CD4-positive, alpha-beta T cell treated with Interleukin-6 at 100 ng/mL for 8 hours (primary cell): ENCODE data around the gene EGFR.
"Not testable (repeated sequence)": the region's sequence is repeated elsewhere in the genome, so short reads cannot be mapped to it uniquely, and the experiment has no call there.

Source experiments
- DNase-seq: peaks from one replicate; pipeline ENCODE4 v3.0.0-alpha.2; 2020; ENCODE audit warnings: mixed read lengths, low spot score

EGFR gene

DNA sequence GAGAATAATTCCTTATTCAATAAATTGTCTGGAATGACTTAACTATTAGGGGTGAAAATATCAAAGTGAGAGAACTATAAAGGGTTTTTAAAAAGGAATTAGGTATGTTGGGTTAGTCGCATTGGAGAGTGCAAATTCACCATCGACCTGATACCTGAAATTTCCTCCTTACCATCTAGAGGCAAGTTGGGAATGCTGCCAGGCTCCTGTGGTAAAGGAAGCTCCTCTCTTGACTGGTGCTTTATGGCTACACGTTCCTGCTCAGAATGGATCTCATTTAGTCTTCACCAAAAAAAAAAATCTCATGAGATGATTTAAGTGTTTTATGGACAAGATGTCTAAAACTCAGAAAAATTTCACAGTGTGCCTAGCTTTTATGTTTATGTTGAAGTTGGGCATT lies 129.8 kb downstream of the EGFR start:
- DNase-seq, result no peak

GRCh38 chr7:55149001-55149400 lies 130.2 kb downstream of the EGFR start:
- no peak for DNase-seq

DNA sequence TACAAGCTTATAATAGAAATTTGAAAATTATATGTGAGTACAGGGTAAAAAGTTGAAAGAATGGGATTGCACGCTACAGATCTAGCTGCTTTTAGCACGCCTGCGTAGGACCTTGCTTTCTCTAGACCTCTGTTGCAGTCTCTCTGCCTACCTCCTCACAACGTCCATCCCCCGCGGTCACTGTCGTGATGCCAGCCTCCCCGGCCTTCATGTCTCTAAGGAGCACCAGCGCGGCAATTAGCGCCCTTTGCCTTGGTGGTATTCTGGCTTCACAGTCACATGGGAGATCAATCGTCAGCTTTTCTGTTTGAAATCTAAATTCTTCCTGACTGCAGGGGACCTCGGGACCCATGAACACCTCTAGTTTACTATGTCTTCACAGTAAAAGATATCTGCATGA lies 131.3 kb downstream of the EGFR start:
- no peak for DNase-seq

- no peak for DNase-seq
Measured at GRCh38 chr7:55150709-55151451, 132.1 kb downstream of the EGFR start.

- no peak for DNase-seq
Measured at GRCh38 chr7:55152516-55152915, 133.7 kb downstream of the EGFR start.

DNA sequence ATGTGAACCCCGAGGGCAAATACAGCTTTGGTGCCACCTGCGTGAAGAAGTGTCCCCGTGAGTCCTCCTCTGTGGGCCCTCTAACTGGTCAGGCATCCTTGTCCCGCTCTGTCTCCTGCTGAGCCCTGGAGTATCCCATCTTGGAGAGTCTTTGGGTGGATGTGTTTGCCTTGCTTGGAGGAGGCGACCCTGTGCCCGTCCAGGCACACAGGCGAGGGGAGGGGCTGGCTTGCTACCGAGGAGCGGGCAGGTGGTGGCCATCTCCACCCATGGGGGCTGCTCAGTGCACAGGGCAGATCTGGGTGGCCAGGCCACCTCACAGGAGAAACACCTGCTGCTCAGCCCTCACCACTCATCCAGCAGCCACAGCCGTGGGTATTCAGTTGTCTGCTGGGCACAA lies 135.3 kb downstream of the EGFR start:
- DNase-seq, result no peak

DNA sequence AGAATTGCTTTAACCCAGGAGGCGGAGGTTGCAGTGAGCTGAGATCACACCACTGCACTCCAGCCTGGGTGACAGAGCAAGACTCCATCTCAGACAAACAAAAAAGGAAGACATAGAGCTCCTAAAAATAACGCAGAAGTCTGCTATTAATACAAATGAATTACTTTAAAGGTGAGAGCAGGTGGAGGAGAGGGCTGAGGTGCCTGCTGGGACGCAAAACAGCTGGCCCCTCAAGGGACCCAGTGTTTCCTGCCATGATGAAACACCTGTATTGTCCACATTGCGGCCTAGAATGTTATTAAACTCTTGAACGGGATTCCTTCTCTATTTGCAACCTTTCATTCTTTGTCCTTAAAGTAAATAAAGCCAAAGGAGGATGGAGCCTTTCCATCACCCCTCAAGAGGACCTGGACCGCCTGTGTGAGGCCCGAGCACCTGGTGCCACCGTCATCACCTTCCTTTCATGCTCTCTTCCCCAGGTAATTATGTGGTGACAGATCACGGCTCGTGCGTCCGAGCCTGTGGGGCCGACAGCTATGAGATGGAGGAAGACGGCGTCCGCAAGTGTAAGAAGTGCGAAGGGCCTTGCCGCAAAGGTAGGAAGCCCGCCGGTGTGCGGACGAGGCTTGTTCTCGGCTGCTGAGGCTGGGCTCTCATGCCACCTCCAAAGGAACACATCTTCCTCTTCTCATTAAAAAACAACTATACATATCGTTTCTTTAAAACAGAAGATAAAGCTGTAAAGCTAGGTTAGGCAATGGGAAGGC lies 136.7 kb downstream of the EGFR start:
- DNase-seq, result no peak

GRCh38 chr7:55156919-55157763 lies 138.3 kb downstream of the EGFR start:
- DNase-seq, result no peak

DNA sequence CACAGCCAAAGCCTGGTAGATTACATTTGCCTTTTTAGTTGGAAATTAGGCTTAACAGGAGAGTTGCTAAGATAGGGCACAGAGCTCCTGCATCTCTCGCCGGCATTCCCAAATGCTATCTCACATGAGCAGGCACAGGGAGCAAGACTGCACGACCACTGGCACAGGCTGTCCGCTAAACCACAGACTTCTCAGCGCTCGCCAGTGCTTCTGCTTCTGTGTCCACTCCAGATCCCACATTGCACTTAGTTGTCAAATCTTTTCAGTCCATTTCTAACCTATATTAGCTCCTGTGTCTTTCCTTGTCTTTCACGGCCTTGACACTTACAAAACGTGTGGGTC lies 138.9 kb downstream of the EGFR start:
- DNase-seq, result no peak

DNA sequence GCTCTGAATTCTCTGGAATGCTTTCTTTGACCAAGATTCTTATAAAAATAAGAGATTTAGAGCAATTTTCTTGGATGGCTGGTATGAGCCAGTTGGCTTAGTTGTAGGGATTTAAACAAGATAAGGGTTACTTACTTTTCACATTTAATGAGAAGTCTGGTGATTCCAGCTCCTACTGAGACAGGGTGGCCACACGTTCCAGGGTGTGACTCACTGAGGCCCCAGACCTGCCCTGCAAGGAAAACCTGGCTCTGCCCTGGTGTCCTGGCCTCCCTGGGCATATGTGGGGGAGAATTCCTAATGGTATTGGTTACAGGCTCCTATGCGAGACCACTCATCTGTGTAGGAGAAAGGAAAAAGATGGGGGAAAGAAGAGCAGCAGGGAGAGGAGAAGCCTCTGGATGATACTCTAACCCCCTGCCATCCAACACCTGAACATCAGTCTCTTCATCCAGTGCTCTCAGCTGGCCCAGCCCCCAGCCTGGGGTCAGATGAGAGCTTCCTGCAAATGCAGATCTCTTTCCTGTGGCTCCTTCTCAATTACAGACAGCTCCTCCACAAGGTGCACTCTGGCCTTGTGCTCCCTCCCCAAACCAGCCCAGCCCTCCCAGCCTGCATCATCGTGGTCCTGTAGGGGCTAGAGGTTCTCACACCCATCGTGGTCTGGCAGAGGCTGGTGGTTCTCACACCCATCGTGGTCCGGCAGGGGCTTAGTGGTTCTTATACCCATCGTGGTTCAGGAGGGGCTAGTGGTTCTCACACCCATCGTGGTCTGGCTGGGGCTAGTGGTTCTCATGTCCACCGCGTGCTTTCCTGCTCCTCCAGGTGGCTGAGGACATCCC lies 139.9 kb downstream of the EGFR start:
- DNase-seq, result no peak

DNA sequence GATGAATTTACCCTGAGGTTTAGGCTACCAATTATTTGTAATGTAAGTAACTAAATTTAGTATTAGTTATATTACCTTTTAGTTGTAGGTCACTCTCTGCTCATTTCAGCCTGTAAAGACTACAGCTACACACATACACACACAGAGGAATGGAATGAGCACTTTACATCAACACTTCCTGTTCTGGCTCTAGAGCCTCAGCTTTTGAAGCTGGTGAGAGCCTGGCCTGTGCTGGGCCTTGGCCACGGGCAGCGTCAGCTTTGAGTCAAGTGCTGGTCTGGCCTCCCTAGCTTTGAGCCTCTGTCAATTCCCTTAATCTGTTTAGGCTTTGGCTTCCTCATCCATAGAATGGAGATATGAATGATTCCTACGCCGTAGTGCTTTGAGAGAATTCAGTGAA lies 141.7 kb downstream of the EGFR start:
- DNase-seq, result no peak

DNA sequence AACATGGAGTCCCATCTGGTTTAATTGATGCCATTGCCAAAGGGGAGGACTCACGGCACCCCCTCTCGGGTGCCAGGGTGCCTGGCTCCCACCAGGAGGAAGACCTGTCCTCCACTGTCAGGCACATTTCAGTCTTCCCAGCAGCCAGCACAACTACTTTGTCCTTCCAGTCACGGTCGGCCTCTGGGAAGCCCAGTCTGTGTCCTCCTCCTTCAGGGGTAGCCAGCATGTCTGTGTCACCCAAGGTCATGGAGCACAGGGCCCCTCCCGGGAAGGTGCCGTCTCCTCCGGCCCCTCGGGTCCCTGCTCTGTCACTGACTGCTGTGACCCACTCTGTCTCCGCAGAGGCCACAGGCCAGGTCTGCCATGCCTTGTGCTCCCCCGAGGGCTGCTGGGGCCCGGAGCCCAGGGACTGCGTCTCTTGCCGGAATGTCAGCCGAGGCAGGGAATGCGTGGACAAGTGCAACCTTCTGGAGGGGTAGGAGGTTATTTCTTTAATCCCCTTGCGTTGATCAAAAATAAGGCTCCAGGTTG lies 142.4 kb downstream of the EGFR start:
- no peak for DNase-seq

DNA sequence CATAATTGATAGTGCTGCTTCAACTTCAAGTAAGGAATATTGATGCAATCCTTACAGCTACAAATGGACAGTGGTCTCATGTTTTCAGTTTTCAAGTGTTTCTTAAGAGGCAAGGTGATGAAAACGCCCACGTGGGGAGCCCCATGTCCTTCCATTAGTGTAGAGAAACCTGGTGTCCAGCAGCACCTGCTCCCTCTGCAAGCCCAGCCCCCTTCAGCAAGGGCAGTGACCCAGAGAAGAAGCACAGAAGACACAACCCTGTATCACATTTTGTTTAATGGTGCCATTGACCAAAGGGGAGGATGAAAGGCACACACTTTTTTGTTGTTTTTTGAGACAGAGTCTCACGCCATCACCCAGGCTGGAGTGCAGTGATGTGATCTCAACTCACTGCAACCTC lies 143.7 kb downstream of the EGFR start:
- no peak for DNase-seq

GRCh38 chr7:55163733-55164132 lies 144.9 kb downstream of the EGFR start:
- DNase-seq, result no peak

GRCh38 chr7:55164527-55164926 lies 145.7 kb downstream of the EGFR start:
- no peak for DNase-seq

DNA sequence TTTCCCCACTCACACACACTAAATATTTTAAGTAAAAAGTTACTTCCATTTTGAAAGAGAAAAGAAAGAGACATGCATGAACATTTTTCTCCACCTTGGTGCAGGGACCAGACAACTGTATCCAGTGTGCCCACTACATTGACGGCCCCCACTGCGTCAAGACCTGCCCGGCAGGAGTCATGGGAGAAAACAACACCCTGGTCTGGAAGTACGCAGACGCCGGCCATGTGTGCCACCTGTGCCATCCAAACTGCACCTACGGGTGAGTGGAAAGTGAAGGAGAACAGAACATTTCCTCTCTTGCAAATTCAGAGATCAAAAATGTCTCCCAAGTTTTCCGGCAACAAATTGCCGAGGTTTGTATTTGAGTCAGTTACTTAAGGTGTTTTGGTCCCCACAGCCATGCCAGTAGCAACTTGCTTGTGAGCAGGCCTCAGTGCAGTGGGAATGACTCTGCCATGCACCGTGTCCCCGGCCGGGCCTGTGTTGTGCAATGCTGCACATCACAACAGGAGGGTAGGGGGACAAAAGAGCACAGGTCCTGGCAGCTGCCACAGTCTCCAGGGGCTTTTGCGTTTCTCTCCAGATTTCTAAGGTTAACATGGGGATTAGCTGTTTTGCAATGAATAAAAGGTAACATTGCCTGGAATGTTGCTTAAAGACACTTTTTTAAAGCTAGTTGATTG lies 146.5 kb downstream of the EGFR start:
- DNase-seq, result no peak

GRCh38 chr7:55167296-55167695 lies 148.5 kb downstream of the EGFR start:
- not testable (repeated sequence) for DNase-seq

- no peak for DNase-seq
Measured at GRCh38 chr7:55170335-55171069, 151.7 kb downstream of the EGFR start.

DNA sequence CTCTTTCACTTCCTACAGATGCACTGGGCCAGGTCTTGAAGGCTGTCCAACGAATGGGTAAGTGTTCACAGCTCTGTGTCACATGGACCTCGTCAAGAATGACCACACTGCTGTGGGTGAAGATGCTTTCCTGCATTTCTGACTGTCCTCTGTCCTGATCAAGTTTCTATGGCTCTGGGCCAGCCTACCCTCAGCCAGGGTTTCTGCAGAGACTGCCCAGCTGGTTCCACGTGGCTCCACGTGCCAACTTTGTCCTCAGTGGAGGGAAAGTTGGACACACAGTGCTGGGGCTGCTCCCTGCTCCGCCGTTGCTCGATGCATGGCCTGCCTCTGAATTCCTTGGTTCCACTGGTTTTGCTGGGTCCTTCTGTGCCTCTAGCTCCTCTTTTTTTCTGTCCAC lies 152.3 kb downstream of the EGFR start:
- no peak for DNase-seq

DNA sequence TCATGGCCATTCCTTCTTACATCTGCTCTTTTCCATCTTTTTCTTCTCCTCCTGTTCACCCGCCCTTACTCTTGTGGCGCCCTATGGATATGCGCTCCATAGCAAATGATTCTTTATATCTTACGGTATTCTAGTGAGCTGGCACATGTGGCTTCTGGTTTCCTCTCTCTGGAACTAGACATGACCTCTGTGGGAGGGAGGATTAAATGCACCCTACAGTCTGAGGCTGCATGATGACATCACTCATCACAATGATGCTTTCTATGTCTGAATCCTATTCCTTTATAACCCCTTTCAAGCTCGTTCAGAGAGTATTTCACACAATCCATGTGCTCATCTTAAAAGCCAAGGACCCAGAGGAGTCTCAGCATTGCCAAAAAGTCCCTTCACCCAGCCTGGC lies 153.3 kb downstream of the EGFR start:
- DNase-seq, result no peak
